Neural cell (in vitro differentiated cells): Measurements from ENCODE around the gene GNRH2. TPM values are rescaled to one million over a fixed set of nuclear protein-coding genes. Genes with fewer than 3 reads are reported as not detected.

ENCODE experiments used
- H2AFZ ChIP-seq: fragments of 200-600, 300-800 bp; sonication (generic), shearing (Covaris generic); 2 replicates; pipeline ENCODE4 v1.6.0; 2014; ENCODE audit warnings: low read depth, mild to moderate bottlenecking, antibody characterized with exemption, low read length, moderate library complexity
- H3F3A ChIP-seq: fragments of 200-600 bp; shearing (Covaris generic); 2 replicates; pipeline ENCODE4 v1.6.1; 2016; ENCODE audit warnings: mild to moderate bottlenecking, moderate library complexity, mixed read lengths, antibody characterized with exemption, low read length; ENCODE audit not compliant: insufficient read depth, poor library complexity, severe bottlenecking
- H3K27ac ChIP-seq: fragments of 200-600, 300-800 bp; sonication (generic), shearing (Covaris generic); 2 replicates; pipeline ENCODE4 v1.5.1; 2014; ENCODE audit warnings: mild to moderate bottlenecking, low read length, moderate library complexity
- H3K27me3 ChIP-seq: fragments of 300-800, 200-600 bp; sonication (generic), shearing (Covaris generic); 2 replicates; pipeline ENCODE4 v1.6.0; 2014; ENCODE audit warnings: mild to moderate bottlenecking, low read depth, low read length, moderate library complexity; ENCODE audit not compliant: insufficient read depth
- H3K36me3 ChIP-seq: fragments of 300-800, 200-600 bp; sonication (generic), shearing (Covaris generic); 2 replicates; pipeline ENCODE4 v1.5.1; 2014; ENCODE audit warnings: mild to moderate bottlenecking, antibody characterized with exemption, low read length, moderate library complexity; ENCODE audit not compliant: insufficient read depth
- H3K4me2 ChIP-seq: fragments of 300-800, 200-600 bp; sonication (generic), shearing (Covaris generic); 2 replicates; pipeline ENCODE4 v1.6.0; 2014; ENCODE audit warnings: mild to moderate bottlenecking, low read length
- H3K4me3 ChIP-seq: fragments of 300-800, 200-600 bp; sonication (generic), shearing (Covaris generic); 2 replicates; pipeline ENCODE4 v1.5.1; 2014; ENCODE audit warnings: mild to moderate bottlenecking, low read length, moderate library complexity
- H3K79me2 ChIP-seq: fragments of 200-600 bp; shearing (Covaris generic); replicated peaks from 2 replicates; pipeline ENCODE4 v1.6.0; 2014; ENCODE audit warnings: mild to moderate bottlenecking, low read length, moderate library complexity; ENCODE audit not compliant: insufficient read depth
- H3K9ac ChIP-seq: fragments of 300-800, 200-600 bp; sonication (generic), shearing (Covaris generic); 2 replicates; pipeline ENCODE4 v1.6.1; 2016; ENCODE audit warnings: mild to moderate bottlenecking, low read length, mixed read lengths
- H3K9me2 ChIP-seq: fragments of 200-600 bp; shearing (Covaris generic); 2 replicates; pipeline ENCODE4 v1.6.1; 2016; ENCODE audit warnings: mild to moderate bottlenecking, low read length, mixed read lengths; ENCODE audit not compliant: insufficient read depth
- H3K9me3 ChIP-seq: fragments of 200-600, 300-800 bp; sonication (generic), shearing (Covaris generic); 2 replicates; pipeline ENCODE4 v1.6.1; 2016; ENCODE audit warnings: mild to moderate bottlenecking, mixed run types, low read length, moderate library complexity, mixed read lengths
- H4K20me1 ChIP-seq: fragments of 200-600 bp; shearing (Covaris generic); 2 replicates; pipeline ENCODE4 v1.6.1; 2016; ENCODE audit warnings: mild to moderate bottlenecking, mixed run types; ENCODE audit not compliant: insufficient read depth
- CTCF ChIP-seq: fragments of 450-650 bp; IDR thresholded peaks from 2 replicates; pipeline ENCODE4 v1.5.1; 2014; ENCODE audit warnings: antibody characterized with exemption, mild to moderate bottlenecking, moderate library complexity; ENCODE audit not compliant: poor library complexity, severe bottlenecking
- EP300 ChIP-seq: fragments of 450-650 bp; conservative IDR thresholded peaks from 2 replicates; pipeline ENCODE4 v1.6.1; 2014; ENCODE audit warnings: antibody characterized with exemption, mild to moderate bottlenecking, moderate library complexity; ENCODE audit not compliant: poor library complexity, severe bottlenecking
- EZH2 ChIP-seq: fragments of 200-600, 300-800 bp; shearing (Covaris generic), sonication (generic); IDR thresholded peaks from 2 replicates; pipeline ENCODE4 v1.6.1; 2014; ENCODE audit warnings: antibody characterized with exemption, low read length, borderline replicate concordance, mild to moderate bottlenecking; ENCODE audit not compliant: insufficient read depth, poor library complexity, severe bottlenecking
- MXI1 ChIP-seq: fragments of 450-650 bp; conservative IDR thresholded peaks from 2 replicates; pipeline ENCODE4 v1.6.1; 2014; ENCODE audit warnings: antibody characterized with exemption, mild to moderate bottlenecking; ENCODE audit not compliant: poor library complexity, severe bottlenecking
- POLR2AphosphoS5 ChIP-seq: IDR thresholded peaks from 2 replicates; pipeline ENCODE4 v1.6.1; 2012
- RAD21 ChIP-seq: fragments of 450-650 bp; conservative IDR thresholded peaks from 2 replicates; pipeline ENCODE4 v1.6.1; 2014; ENCODE audit warnings: antibody characterized with exemption, mild to moderate bottlenecking, moderate library complexity
- REST ChIP-seq: IDR thresholded peaks from 2 replicates; pipeline ENCODE4 v1.6.1; 2012; ENCODE audit warnings: borderline replicate concordance
- SMC3 ChIP-seq: fragments of 450-650 bp; conservative IDR thresholded peaks from 2 replicates; pipeline ENCODE4 v1.6.1; 2014; ENCODE audit warnings: antibody characterized with exemption, mild to moderate bottlenecking, moderate library complexity; ENCODE audit not compliant: poor library complexity
- TAF1 ChIP-seq: IDR thresholded peaks from 2 replicates; pipeline ENCODE4 v1.6.1; 2012; ENCODE audit warnings: low read depth
- polyA plus RNA-seq: library from polyadenylated mRNA; depleted of rRNA; stranded (reverse); fragments of >200 nt; gene quantifications from 2 replicates; pipeline ENCODE4 v1.2.3, GENCODE V29; 2014

GNRH2 gene
- polyA plus RNA-seq, 1 donor from 2014 or later: 1.9 TPM

- H4K20me1 ChIP-seq: no peaks in the 10 kb centered on the region
Measured at GRCh38 chr20:3003416-3003815, 40.0 kb upstream of the GNRH2 start.

GRCh38 chr20:3010985-3011723, 32.3 kb upstream of the GNRH2 start:
- H4K20me1 ChIP-seq: no peaks in the 10 kb centered on the region
- H3K27me3 ChIP-seq: no peaks in the 10 kb centered on the region
- H3K36me3 ChIP-seq: peaks cover 12% of the 10 kb centered on the region
- H3K9me3 ChIP-seq: no peaks in the 10 kb centered on the region
- H3K9ac ChIP-seq: no peak overlapping the region
- no peak overlapping the region for H3K27ac ChIP-seq
- H3K4me2 ChIP-seq: no peak overlapping the region
- H3K4me3 ChIP-seq: no peak overlapping the region
- no peaks in the 10 kb centered on the region for H3K79me2 ChIP-seq
- H3K9me2 ChIP-seq: no peaks in the 10 kb centered on the region
- H3F3A ChIP-seq: no peaks in the 10 kb centered on the region
- no peak overlapping the region for H2AFZ ChIP-seq
- TF ChIP-seq POLR2AphosphoS5: no peak
- TF ChIP-seq MXI1: no peak
- TF ChIP-seq REST: no peak
- no peak for TF ChIP-seq EP300
- TF ChIP-seq CTCF: no peak

More at GRCh38 chr20:3003416-3003815, 40.0 kb upstream of the GNRH2 start:
- Histone ChIP-seq H2AFZ (no peak overlapping the region), H3K4me3 (no peak overlapping the region), H3K9me2 (no peaks in the 10 kb centered on the region), H3F3A (no peaks in the 10 kb centered on the region), H3K36me3 (peaks cover 6% of the 10 kb centered on the region), H3K27me3 (no peaks in the 10 kb centered on the region), H3K79me2 (no peaks in the 10 kb centered on the region), H3K9me3 (no peaks in the 10 kb centered on the region), H3K4me2 (no peak overlapping the region), H3K27ac (no peak overlapping the region), H3K9ac (no peak overlapping the region)
- TF ChIP-seq CTCF (no peak), SMC3 (no peak), REST (no peak), EZH2 (no peak), TAF1 (no peak), RAD21 (no peak), EP300 (no peak), POLR2AphosphoS5 (no peak), MXI1 (no peak)
